ENCODE data around the gene ESR1.

DNA sequence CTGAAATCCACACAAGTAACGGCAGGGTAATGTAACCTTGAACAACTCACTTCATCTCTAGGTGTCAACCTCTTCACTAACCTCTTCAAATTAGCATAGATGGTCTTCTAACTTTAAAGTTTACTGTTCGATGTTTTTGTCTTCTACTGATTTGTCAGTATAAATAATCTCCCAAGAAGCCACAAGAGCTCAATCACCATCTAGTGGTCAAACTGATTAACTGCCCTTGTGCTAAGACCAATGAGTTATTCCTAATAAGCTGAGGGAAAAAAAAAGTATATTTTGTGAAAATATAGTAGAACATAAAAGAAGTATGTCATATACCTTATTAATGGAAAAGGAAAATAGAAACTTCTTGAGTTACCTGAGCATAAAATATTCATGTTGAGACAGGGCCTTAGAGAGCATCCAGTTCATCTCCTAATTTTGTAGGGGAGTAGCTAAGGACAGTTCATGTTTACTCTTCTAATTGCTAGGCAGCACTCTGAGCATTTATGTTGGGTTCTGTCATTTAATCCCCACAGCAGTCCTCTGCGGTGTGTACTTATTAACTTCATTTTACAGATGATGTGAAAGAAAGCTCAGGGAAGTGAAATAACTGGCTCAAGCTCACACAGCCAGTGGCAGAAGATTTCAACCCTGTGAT, 317.1 kb downstream of the ESR1 start:
- TF ChIP-seq, protein P1, sequence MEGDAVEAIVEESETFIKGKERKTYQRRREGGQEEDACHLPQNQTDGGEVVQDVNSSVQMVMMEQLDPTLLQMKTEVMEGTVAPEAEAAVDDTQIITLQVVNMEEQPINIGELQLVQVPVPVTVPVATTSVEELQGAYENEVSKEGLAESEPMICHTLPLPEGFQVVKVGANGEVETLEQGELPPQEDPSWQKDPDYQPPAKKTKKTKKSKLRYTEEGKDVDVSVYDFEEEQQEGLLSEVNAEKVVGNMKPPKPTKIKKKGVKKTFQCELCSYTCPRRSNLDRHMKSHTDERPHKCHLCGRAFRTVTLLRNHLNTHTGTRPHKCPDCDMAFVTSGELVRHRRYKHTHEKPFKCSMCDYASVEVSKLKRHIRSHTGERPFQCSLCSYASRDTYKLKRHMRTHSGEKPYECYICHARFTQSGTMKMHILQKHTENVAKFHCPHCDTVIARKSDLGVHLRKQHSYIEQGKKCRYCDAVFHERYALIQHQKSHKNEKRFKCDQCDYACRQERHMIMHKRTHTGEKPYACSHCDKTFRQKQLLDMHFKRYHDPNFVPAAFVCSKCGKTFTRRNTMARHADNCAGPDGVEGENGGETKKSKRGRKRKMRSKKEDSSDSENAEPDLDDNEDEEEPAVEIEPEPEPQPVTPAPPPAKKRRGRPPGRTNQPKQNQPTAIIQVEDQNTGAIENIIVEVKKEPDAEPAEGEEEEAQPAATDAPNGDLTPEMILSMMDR (IDR thresholded peaks at IDR 0.05): peak; percentile 83
- no peak for TF ChIP-seq EZH2phosphoT487 (IDR thresholded peaks at IDR 0.05)
- no peak for TF ChIP-seq EZH2 (IDR thresholded peaks at IDR 0.05)
